ENCODE measurements around the gene IQSEC2.

IQSEC2 gene

DNA sequence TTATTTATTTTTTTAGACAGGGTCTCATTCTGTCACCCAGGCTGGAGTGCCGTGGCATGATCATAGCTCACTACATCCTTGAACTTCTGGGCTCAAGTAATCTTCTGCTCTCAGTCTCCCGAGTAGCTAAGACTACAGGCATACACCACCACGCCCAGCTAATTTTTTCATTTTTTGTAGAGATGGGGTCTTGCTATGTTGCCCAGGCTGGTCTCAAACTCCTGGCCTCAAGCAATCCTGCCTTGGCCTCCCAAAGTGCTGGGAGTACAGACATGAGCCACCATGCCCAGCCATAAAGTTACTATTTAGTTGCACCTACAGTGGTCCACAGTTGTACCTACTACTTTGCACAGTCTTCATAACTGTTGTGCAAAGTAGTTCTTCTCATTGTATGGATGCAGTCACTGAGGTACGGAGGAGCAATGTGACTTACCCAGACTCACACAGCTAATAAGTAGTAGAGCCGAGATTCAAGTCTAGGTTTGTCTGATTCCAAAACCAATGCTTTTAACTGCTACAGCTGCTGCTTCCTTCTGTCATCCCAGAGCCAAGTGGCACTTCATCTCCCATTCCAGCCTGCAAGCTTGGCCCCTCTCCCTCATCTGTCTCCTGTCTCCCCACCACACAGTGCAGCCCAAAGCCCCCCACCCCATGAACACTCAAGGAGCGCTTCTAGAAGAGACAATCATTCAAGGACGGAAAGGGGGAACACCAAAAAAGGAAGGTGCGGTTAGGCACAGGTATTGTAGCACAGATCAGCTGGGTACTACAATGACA lies 24.0 kb upstream of the IQSEC2 start:
- no peak for DNase-seq (ENCODE audit: low read depth in 2 of 2)

DNA sequence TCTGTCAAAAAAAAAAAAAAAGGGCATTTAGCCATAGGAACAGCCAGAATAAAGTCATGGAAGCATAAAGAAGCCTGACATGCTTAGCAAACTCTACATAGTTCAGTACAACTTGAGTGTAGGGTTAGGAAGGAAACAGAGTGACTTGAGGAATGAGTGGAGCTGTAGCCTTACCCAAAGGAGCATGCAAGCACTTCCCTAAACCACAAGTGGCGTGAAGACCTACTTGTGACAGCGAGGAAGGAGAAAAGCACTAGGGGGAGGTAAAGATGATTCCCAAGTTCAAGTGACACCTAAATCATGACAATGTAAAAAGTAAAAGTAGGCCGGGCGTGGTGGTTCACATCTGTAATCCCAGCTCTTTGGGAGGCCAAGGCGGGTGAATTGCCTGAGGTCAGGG lies 21.8 kb upstream of the IQSEC2 start:
- no peak for DNase-seq (ENCODE audit: low read depth in 2 of 2)

DNA sequence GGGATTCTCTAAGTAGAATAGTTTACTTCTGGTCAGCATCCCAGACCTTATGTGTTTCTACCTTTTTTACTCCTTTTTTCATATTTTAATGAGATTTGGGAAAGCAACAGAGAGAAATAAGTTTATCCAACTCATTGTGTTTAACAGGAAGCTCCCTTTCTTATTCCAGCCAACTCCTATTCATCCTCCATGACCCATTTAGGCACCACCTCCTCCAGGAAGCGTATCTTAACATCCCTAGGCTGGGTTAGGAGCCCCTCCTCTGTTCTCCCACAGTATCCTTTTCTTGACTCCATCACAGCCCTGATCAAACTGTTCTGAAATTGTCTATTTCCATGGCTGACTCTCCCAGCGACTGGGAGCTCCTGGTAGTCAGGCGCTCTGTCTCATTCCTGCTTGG lies 18.8 kb upstream of the IQSEC2 start:
- no peak for DNase-seq (ENCODE audit: low read depth in 2 of 2)

DNA sequence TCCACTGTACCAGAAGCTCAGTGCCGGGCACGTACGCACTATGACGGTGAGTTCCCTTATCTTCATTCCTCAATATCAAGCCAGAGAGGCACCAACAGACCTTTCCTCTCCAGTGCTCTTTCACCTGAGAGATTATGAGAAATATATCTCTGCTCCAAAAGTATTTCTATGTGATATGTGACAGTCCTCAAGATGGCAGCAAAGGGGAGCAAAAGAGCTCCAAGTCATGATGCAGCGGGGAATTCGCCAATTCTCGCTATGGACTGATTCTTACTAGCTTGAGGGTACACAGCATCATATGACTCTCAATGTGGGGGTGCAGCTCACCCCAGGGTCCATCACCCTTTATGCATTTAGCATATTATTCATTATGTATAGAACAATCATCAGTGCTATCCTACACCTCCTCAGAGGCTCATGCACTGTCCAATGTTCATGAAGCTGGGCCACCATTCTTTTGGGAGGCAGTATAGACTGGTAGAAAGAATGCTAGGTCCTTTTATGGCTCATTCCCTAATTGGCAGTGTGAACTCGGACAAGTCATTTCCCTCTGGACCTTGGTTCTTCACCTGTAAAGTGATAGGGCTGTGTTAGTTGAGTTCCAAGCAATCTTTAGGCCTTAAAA lies 12.8 kb upstream of the IQSEC2 start:
- no peak for DNase-seq (ENCODE audit: low read depth in 2 of 2)

DNA sequence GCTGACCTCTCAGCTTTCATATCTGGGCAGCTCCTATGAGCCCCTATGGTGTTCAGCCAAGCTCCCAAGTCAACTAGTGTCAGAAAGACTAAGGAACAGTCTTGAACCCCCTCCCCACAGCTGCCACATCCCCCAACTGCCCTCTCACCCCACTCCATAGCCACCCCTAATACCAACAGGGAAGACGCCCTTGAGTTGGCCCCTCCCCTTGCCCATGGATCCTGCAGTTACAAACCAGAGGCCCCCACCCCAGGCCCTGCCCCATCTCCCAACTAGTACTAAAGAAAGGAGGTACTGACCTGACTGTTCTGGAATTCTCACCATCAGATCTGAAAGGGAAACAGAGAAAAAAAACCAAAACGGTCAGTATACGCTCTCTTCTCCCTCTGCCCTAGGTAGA lies 10.2 kb upstream of the IQSEC2 start:
- DNase-seq (ENCODE audit: low read depth in 2 of 2): no peak

DNA sequence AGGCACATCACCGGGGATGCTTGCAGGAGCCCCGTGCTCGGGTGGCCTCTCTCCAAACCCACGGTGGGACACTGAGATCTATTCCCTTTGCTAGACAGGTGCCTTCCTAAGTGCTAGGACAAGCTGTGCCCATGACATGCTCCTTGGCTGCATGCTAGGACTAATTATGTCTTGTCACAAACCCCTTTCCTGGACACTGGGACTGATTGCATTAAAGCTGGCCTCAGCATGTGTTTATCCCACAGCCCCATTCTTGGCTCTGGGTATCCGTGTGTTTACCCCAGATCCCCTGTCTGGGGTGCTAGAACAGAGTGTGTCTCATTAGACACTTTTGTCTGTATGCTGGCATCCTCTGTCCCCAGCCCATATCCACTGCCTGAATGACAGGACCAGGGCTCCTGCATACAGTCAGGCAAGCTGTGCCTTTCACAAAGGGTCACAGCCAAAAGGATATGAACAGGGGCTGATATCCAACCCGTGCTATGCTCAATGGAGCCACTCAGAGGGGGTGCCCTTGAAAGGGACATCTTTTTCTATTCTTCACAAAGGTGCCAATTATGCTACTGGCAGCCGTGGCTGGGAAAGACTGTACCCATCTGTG lies 9.2 kb upstream of the IQSEC2 start:
- no peak for DNase-seq (ENCODE audit: low read depth in 2 of 2)

DNA sequence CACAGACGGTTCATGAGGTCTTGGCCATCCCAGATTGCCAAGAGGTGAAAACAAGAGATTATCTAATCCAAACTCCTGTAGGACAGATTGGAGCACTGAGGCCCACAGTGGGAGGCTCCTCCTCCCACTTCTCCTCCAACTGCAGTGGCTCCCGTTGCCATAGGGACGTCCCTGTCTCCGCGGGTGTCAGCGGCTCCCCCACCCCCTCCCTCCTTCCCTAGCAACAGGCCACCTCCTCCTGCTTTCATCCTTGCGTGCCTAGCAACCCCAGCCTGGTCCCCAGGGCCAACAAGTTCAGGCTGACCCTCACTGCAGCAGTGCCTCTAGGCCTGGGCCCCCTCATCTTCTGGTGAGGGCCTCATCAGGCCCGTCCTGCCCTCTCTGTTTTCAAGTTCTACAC lies 6.8 kb upstream of the IQSEC2 start:
- no peak for DNase-seq (ENCODE audit: low read depth in 2 of 2)

DNA sequence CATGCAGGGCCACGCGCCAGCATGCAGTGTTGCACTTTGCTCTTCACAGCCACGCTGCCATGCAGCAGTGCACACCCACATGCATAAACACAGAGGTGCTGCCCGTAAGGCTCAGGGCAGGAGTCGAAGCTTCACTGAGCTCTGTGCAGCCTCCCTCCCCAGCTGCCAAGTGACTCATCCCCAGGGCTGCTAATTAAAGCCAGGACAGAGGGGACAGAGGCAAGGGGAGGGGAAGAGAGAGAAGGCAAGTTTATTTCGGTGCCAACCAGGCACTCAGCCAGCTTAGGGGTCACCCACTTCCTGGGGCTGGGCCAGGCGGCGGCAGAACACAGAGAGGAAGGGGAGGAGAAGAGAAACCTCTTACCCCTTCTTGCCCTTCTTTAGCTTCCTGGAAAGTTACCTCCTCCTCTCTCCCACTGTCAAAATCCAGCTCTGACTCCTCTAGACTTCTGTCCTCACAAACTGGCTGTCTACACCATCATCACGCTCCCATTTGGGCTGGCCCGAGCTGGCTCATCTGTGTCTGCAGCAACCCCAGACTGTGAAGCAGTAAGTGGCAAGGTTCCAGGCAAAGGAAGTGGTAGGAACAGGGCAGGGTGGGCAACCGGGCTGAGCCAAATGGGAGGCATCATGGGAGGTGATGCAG lies 6.2 kb upstream of the IQSEC2 start:
- DNase-seq (ENCODE audit: low read depth in 2 of 2): no peak

DNA sequence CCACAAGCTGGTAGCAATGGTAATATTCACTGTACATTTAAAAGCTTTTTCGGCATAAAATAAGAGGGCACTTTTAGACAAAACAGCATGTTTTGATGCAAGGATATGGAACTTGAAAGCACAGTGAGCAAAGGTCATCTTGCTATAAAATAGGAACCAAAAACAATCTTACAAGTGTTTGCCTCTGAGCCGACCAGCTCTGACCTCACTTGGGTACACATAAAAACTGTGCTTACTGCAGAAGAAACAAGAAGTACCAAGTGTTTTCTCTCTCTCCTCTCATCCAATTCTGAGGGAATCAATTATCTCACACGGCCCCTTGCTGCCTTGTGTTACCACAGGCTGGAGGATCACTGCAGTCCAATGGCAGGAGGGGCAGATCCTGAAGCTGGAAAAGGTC lies 4.8 kb upstream of the IQSEC2 start:
- DNase-seq (ENCODE audit: low read depth in 2 of 2): no peak

DNA sequence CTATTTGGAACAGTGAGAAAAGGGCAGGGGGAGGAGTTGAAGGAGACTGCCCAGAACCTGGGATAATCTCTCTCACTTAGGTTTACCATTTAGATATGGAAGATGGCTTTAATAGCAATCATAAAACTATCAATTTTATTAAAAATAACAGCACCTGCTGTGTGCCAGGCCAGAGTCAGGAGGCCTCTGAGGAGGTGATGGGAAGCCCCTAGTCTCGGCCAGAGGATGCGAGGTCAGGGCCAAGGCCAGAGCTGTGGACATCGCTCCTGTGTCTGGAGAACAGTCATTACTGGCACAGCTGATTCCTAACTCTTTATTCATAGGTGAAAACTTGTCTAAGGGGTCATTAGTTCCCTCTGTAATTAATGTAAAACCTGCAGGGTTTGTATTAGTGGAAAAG lies 4.2 kb upstream of the IQSEC2 start:
- no peak for DNase-seq (ENCODE audit: low read depth in 2 of 2)

DNA sequence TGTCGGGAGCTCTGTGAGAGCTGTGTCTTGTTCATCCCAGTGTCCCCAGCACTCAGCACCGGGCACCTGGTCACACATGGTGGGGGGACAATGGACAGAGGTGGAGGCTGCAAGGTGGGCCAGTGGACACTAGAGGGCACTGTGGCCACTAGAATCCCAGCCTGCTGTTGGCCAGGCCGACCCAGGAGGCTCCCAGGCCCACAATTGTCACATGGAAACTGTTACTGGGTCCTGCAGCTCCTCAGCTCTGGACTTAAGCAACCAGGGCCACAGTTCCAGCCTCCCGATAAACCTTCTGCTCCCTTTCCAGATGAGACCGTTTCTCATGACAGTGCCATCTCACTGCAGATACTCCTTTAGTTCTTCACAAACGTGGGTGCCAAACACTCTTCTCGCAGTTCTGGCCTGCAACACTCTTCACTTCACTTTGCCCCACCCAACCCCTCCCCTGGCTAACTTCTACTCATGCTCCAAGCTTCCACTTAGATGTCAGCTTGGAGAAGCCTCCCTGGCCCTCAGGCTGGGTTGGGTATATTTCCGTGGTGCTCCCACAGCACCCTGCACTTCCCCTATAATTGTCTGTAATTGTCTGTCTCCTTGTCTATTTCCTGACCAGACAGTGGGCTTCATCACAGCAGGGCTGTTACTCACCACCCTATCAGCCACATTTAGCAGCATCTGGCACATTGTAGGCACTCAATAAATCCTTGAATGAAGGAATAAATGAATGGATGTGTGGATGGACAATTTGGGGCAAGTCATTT lies 3.5 kb upstream of the IQSEC2 start:
- peak in 1 of 2 donors; percentile 38 for DNase-seq (ENCODE audit: low read depth in 2 of 2)

DNA sequence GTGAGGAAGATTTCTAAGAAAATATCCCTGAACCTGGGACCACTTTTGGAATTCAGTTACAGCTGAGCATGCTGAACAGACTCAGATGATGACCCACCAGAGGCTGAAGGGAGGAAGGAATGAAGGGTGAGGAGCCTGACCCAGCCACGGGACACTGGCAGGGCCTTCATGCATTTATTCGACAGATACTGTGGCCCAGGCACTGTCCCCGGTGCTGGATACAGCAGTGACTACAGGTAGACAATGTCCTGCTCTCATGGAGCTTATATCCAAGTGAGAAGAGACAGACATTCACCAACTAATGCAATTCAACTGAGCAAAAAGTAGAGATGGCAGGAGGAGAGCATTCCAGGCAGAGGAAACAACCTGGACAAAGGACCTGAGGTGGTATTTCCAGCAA lies 2.2 kb upstream of the IQSEC2 start:
- DNase-seq (ENCODE audit: low read depth in 2 of 2): no peak

DNA sequence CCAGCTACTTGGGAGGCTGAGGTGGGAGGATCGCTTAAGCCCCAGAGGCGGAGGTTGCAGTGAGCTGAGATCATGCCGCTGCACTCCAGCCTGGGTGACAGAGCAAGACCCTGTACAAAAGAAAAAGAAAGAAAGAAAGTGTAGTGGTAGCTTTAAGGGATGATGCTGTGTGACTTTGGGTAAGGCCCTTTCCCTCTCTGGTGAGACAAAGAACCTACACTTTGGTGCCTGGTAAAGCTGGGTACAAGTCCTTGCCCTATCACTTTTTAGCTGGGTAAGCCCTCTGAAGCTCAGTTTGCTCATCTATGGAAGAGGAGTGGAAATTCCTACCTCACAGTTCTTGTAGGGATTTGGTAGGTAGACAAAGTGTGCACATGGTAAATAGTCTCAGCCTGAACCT lies 1.7 kb upstream of the IQSEC2 start:
- DNase-seq (ENCODE audit: low read depth in 2 of 2): no peak

DNA sequence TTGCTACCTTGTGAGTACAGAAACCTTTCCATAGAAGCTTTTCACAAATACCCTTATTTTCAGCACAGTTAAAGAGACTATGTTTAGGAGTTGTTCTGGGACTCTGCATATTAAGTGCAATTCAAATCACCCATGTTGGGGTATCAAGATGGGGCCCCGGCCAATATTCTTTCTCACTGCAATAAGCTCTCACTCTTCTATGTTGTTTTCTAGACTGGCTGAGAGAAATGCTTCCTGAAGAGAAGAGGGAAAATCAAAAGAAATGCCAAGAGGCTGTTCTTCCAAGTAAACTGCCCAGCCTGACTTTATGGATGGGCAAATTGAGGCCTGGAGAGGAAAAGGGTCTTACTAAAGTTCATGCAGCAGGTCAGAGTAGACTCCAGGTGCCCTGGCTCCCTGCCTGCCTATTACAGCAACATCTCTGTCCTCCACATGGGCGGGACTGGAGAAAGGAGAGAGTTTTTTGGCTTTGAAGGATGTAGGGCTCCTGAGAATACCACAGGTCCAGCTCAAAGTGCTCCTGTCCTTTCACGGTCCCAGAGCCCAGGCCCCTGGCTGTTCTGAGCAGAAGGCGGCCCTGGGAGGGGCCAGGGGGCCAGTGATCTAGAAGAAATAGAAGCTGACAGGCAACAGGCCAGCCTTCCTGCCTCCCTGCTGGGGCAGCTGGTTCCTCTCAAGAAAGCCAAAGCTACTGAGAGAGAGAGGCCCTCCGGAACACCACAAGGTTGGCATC lies 745 bp upstream of the IQSEC2 start:
- no peak for DNase-seq (ENCODE audit: low read depth in 2 of 2)

DNA sequence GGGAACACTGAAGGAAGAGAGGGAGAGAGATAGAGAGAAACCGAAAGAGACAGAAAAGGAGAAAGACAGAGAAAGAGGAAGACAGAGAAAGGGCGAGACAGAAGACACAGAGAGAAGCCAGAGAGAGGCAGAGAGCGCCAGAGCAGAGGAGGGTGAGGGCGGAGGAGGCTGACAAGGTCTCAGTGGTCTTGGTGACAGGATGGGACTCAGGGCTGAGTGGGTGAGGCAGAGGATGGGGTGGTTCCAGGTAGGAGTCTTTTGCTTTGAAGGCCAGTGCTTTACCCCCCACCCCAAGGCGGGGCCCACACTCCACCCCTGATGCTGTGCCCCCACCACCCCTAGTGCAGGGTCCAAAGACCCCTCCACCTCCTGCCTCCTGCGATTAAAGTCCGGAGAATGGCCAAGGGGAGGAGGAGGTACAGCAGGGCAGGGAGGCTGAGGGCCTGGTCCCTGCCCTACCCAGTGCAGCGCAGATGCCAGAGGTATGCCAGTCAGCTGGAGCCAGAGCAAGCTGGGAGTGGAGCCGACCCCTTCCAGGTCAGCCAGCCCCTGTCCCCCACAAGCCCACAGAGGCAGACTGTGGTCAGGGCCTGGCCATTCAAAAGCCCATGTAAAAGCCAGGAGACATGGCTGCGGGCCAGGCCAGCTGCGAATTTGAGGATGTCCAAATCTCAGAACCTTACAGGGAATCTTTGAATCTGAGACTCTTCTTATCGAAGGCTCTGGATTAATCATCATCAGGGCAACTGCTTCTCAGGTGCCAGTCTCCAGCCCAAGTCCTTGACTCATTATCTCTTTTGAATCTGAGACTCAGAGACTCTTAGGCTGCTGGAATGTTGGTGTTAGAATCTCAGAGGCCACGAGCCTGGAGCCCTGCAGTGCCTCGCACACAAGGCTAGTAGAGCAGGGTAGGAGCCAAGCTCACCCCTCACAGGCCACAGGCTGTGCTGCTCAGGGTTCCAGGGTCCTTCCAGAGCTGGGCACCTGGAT lies 758 bp downstream of the IQSEC2 start:
- no peak for DNase-seq (ENCODE audit: low read depth in 2 of 2)

DNA sequence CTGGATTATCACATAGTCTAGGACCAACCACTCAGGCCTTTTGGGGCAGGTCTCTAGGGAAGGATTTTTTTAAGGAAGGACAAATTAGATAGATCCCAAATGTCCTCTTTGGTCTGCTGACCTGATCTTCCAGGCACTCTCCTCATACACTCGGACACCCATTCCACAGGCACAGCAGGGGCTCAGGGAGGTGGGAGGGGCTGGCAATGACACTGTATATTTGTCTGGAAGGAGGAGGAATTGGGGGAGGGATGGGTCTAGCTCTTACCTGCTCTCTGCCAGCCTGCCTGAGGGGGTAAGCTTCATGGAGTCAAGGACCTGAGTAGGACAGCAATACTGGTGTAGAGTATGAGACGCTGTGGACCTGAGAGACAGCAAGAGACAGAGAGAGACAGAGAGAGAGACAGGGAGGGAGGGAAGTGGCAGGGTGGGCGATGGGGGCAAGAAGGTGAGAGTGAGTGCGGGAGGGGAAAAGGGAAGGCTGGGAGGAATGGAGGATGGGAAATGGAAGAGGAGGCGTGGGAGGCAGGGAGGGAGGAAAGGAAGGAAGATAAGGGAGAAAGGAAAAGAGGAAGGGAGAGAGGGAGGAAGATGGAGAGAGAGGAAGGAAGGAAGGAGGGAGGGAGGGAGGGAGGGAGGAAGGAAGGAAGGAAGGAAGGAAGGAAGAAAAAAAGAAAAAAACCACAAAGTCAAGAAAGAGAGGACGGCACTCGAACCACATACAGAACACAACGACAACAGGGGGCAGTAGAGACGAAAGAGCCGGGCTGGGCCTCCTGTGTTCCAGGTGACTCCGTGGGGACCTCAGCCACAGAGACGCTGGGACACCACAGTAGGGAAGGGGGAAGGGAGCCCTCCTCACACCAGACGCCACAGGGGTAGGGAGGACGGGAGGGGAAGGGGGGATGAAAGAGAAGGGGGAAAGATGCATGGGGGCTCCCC lies 1.8 kb downstream of the IQSEC2 start:
- no peak for DNase-seq (ENCODE audit: low read depth in 2 of 2)

DNA sequence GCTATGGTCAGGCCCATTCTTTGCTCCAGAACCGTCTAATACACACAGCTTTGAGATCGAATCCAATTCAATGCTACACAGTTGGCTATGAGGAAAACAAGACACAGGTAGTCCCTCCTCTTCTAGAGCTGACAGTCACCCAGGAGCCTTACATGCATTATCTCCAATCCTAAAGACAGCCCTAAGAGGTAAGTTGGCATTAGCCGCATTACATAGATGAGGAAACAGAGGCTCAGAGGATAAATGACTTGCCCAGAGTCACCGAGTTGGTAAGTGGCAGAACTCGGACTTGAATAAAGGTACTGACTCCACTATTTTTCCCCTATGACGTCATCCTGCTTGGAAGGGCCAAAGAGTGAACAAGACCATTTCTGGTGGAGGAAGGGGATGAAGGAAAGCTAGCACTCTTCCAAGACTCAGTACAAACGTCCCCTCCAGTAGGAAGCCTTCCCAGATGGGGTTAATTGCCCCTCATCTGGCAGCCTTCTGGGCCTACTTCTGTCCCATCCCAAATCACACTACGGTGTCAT lies 8.5 kb downstream of the IQSEC2 start:
- DNase-seq (ENCODE audit: low read depth in 2 of 2): no peak

DNA sequence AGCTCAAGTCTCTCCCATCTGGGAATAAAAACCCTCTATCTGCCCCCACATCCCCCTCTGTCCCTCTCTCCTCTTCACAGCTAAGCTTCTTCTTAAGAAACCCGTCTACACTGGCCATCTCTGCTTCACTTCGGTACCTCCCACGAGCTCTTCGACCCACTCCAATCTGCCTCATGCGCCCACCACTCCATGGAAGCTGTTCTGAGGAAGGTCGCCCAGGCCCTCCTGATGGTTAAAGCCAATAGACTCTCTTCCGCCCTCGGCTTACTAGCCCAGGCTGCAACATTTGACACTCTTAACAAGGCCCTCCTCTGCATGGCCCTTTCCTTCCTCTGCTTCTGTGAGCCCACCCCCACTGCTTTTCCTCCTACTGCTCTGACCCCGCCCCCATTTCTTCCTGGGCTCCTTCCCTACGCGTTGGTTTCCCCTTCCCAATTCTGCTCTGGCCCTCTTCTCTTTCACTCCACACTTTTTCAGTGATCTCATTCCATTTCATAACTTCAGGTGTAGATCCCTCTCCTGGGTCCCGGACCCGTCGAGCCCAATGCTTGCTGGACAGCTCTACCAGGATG lies 11.8 kb downstream of the IQSEC2 start:
- no peak for DNase-seq (ENCODE audit: low read depth in 2 of 2)
